H9 (cell line): ENCODE measurements around the gene SLC6A7. TPM values are rescaled to one million over a fixed set of nuclear protein-coding genes. Genes with fewer than 3 reads are reported as not detected.

ENCODE experiments used
- DNase-seq: peaks from one replicate; pipeline ENCODE4 v3.0.0-alpha.2; 2017
- H2AFZ ChIP-seq: one replicate; pipeline ENCODE4 v1.6.1; 2013; ENCODE audit warnings: mild to moderate bottlenecking, low read length, control low read depth, moderate library complexity
- H2AK5ac ChIP-seq: 2 replicates; pipeline ENCODE4 v1.6.1; 2013; ENCODE audit warnings: low read length, control low read depth, mixed read lengths; ENCODE audit not compliant: insufficient read length
- H2BK120ac ChIP-seq: one replicate; pipeline ENCODE4 v1.6.1; 2013; ENCODE audit warnings: low read depth, mild to moderate bottlenecking, low read length, control low read depth, inconsistent platforms; ENCODE audit not compliant: poor library complexity, severe bottlenecking
- H2BK12ac ChIP-seq: 2 replicates; pipeline ENCODE4 v1.6.1; 2013; ENCODE audit warnings: low read length, control low read depth, mixed read lengths, low read depth; ENCODE audit not compliant: insufficient read length
- H2BK15ac ChIP-seq: 2 replicates; pipeline ENCODE4 v1.6.1; 2013; ENCODE audit warnings: low read depth, low read length, control low read depth
- H2BK20ac ChIP-seq: one replicate; pipeline ENCODE4 v1.6.1; 2013; ENCODE audit warnings: low read depth, mild to moderate bottlenecking, low read length, control low read depth, inconsistent platforms; ENCODE audit not compliant: poor library complexity, severe bottlenecking
- H2BK5ac ChIP-seq: 2 replicates; pipeline ENCODE4 v1.6.1; 2013; ENCODE audit warnings: low read length, control low read depth, mixed read lengths; ENCODE audit not compliant: insufficient read length
- H3K14ac ChIP-seq: 2 replicates; pipeline ENCODE4 v1.6.1; 2013; ENCODE audit warnings: low read length, control low read depth; ENCODE audit not compliant: insufficient read depth
- H3K18ac ChIP-seq: 2 replicates; pipeline ENCODE4 v1.6.1; 2013; ENCODE audit warnings: low read depth, mild to moderate bottlenecking, mixed read lengths, low read length, control low read depth; ENCODE audit not compliant: insufficient read length
- H3K23ac ChIP-seq: 2 replicates; pipeline ENCODE4 v1.6.1; 2013; ENCODE audit warnings: low read length, control low read depth, mixed read lengths, low read depth; ENCODE audit not compliant: insufficient read length
- H3K23me2 ChIP-seq: 2 replicates; pipeline ENCODE4 v1.6.1; 2013; ENCODE audit warnings: low read depth, mild to moderate bottlenecking, mixed read lengths, low read length, control low read depth; ENCODE audit not compliant: insufficient read length, poor library complexity, severe bottlenecking
- H3K27ac ChIP-seq: 2 replicates; pipeline ENCODE4 v1.5.1; 2013; ENCODE audit warnings: low read length, control low read depth, mixed read lengths, low read depth; ENCODE audit not compliant: insufficient read length
- H3K27me3 ChIP-seq: 2 replicates; pipeline ENCODE4 v1.6.1; 2013; ENCODE audit warnings: low read length, control low read depth, inconsistent platforms; ENCODE audit not compliant: insufficient read depth
- H3K4ac ChIP-seq: 2 replicates; pipeline ENCODE4 v1.6.1; 2013; ENCODE audit warnings: low read depth, mild to moderate bottlenecking, control low read depth, inconsistent platforms, low read length, moderate library complexity
- H3K4me1 ChIP-seq: 2 replicates; pipeline ENCODE4 v1.6.1; 2013; ENCODE audit warnings: low read length, control low read depth, inconsistent platforms; ENCODE audit not compliant: insufficient read depth
- H3K4me2 ChIP-seq: 2 replicates; pipeline ENCODE4 v1.6.1; 2013; ENCODE audit warnings: low read length, control low read depth, mixed read lengths; ENCODE audit not compliant: insufficient read length, insufficient read depth
- H3K56ac ChIP-seq: 2 replicates; pipeline ENCODE4 v1.6.1; 2013; ENCODE audit warnings: low read depth, mild to moderate bottlenecking, mixed read lengths, low read length, control low read depth; ENCODE audit not compliant: insufficient read length
- H3K79me1 ChIP-seq: 2 replicates; pipeline ENCODE4 v1.6.1; 2013; ENCODE audit warnings: low read depth, mild to moderate bottlenecking, moderate library complexity, low read length, control low read depth, inconsistent platforms; ENCODE audit not compliant: insufficient read depth, poor library complexity, severe bottlenecking
- H3K79me2 ChIP-seq: 2 replicates; pipeline ENCODE4 v1.6.1; 2013; ENCODE audit warnings: low read length, control low read depth, inconsistent platforms; ENCODE audit not compliant: insufficient read depth
- H3K9ac ChIP-seq: 2 replicates; pipeline ENCODE4 v1.6.1; 2013; ENCODE audit warnings: low read length, control low read depth, mixed read lengths; ENCODE audit not compliant: insufficient read length; ENCODE audit errors: extremely low read depth
- H3K9me3 ChIP-seq: one replicate; pipeline ENCODE4 v1.6.1; 2013; ENCODE audit warnings: low read depth, low read length, inconsistent platforms; ENCODE audit not compliant: control insufficient read depth
- H3T11ph ChIP-seq: one replicate; pipeline ENCODE4 v1.6.1; 2013; ENCODE audit warnings: mild to moderate bottlenecking, low read length, control low read depth, inconsistent platforms
- H4K20me1 ChIP-seq: one replicate; pipeline ENCODE4 v1.6.1; 2013; ENCODE audit not compliant: control insufficient read depth, insufficient read length, insufficient read depth
- H4K5ac ChIP-seq: 2 replicates; pipeline ENCODE4 v1.6.1; 2013; ENCODE audit warnings: low read depth, mild to moderate bottlenecking, mixed read lengths, low read length, control low read depth; ENCODE audit not compliant: insufficient read length
- H4K8ac ChIP-seq: replicated peaks from 2 replicates; pipeline ENCODE4 v1.6.1; 2013; ENCODE audit warnings: low read length, control low read depth, mixed read lengths, low read depth; ENCODE audit not compliant: insufficient read length
- H4K91ac ChIP-seq: 2 replicates; pipeline ENCODE4 v1.6.1; 2013; ENCODE audit warnings: low read depth, mild to moderate bottlenecking, moderate library complexity, mixed read lengths, low read length, control low read depth; ENCODE audit not compliant: insufficient read length
- H3K27ac Mint-ChIP-seq, 3 experiments: 2 replicates in 2 of 3; 3 replicates in 1 of 3; pipeline ENCODE4 v1.8.0; 2020 to 2021; ENCODE audit warnings: mixed read lengths in 3 of 3, mild to moderate bottlenecking in 1 of 3, moderate library complexity in 1 of 3
- H3K27me3 Mint-ChIP-seq: 2 replicates; pipeline ENCODE4 v1.8.0; 2021; ENCODE audit warnings: low read depth, mild to moderate bottlenecking, moderate library complexity, mixed read lengths
- H3K36me3 Mint-ChIP-seq, 3 experiments: 2 replicates in 2 of 3; 3 replicates in 1 of 3; pipeline ENCODE4 v1.8.0; 2020 to 2021; ENCODE audit warnings: low read depth in 3 of 3, mixed read lengths in 3 of 3; ENCODE audit not compliant: insufficient read depth in 1 of 3
- H3K4me1 Mint-ChIP-seq, 2 experiments: 2 replicates each; pipeline ENCODE4 v1.8.0; 2020; ENCODE audit warnings: mixed read lengths in 2 of 2
- H3K4me3 Mint-ChIP-seq, 2 experiments: 2 replicates in 1 of 2; 3 replicates in 1 of 2; pipeline ENCODE4 v1.8.0; 2020 to 2021; ENCODE audit warnings: mild to moderate bottlenecking in 2 of 2, mixed read lengths in 2 of 2, moderate library complexity in 1 of 2
- H3K9me3 Mint-ChIP-seq, 2 experiments: 2 replicates in 1 of 2; 3 replicates in 1 of 2; pipeline ENCODE4 v1.8.0; 2020; ENCODE audit warnings: mild to moderate bottlenecking in 2 of 2, mixed read lengths in 2 of 2, moderate library complexity in 1 of 2
- WGBS: extraction: QIAGEN DNeasy Blood & Tissue Kit; methylation state at CpG from one replicate; pipeline ENCODE4 v1.1.7; 2013; ENCODE audit warnings: missing lambda C conversion rate, low lambda C conversion rate, mixed read lengths; ENCODE audit not compliant: insufficient read length; ENCODE audit errors: extremely low coverage; 5-methylcytosine and 5-hydroxymethylcytosine counted together
- total RNA-seq: library from RNA; stranded (reverse); gene quantifications from 2 replicates; pipeline ENCODE4 v1.2.1, GENCODE V29; 2021
- TF ChIP-seq, protein P1 (sequence below): fragments of 200-600 bp; sonication (generic); conservative IDR thresholded peaks from 3 replicates; pipeline ENCODE4 v1.8.0; 2021; ENCODE audit warnings: antibody characterized with exemption, mild to moderate bottlenecking

Gene SLC6A7
- total RNA-seq, 1 experiment from 2014 or later = not detected

- H3K18ac ChIP-seq = no peak overlapping the region
- H2BK120ac ChIP-seq = no peak overlapping the region
- no peaks in the 10 kb centered on the region for H3K79me1 ChIP-seq
- H2BK12ac ChIP-seq = no peak overlapping the region
- H3T11ph ChIP-seq = no peak overlapping the region
- no peak overlapping the region for H4K5ac ChIP-seq
- no peak overlapping the region for H3K56ac ChIP-seq
- H2BK20ac ChIP-seq = no peak overlapping the region
- no peak overlapping the region for H3K27ac Mint-ChIP-seq
- peaks cover 21 to 26% of the 10 kb centered on the region in 2 experiments for H3K4me1 Mint-ChIP-seq
- no peaks in the 10 kb centered on the region for H3K23me2 ChIP-seq
- no peak overlapping the region for H4K8ac ChIP-seq
- no peak overlapping the region for H3K4me2 ChIP-seq
- H4K20me1 ChIP-seq = no peaks in the 10 kb centered on the region
- H2BK15ac ChIP-seq = no peak overlapping the region
- no peak overlapping the region for H3K4me3 Mint-ChIP-seq
- H3K23ac ChIP-seq = no peak overlapping the region
- no peaks in the 10 kb centered on the region for H3K9me3 Mint-ChIP-seq
- H2AFZ ChIP-seq = no peak overlapping the region
- H3K27me3 Mint-ChIP-seq = peaks cover 6% of the 10 kb centered on the region; the same call in 1 of the 2 replicates
- WGBS = no CpG with 5 or more reads among the region's 7 CpGs
- no peak overlapping the region for H3K9ac ChIP-seq
- H3K27ac ChIP-seq = no peak overlapping the region
- peaks cover 5% of the 10 kb centered on the region; the same call in 1 of the 2 replicates for H3K4me1 ChIP-seq
- TF ChIP-seq, protein P1, sequence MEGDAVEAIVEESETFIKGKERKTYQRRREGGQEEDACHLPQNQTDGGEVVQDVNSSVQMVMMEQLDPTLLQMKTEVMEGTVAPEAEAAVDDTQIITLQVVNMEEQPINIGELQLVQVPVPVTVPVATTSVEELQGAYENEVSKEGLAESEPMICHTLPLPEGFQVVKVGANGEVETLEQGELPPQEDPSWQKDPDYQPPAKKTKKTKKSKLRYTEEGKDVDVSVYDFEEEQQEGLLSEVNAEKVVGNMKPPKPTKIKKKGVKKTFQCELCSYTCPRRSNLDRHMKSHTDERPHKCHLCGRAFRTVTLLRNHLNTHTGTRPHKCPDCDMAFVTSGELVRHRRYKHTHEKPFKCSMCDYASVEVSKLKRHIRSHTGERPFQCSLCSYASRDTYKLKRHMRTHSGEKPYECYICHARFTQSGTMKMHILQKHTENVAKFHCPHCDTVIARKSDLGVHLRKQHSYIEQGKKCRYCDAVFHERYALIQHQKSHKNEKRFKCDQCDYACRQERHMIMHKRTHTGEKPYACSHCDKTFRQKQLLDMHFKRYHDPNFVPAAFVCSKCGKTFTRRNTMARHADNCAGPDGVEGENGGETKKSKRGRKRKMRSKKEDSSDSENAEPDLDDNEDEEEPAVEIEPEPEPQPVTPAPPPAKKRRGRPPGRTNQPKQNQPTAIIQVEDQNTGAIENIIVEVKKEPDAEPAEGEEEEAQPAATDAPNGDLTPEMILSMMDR = no peak
- H3K79me2 ChIP-seq = no peaks in the 10 kb centered on the region
- no peaks in the 10 kb centered on the region for H3K36me3 Mint-ChIP-seq
- H4K91ac ChIP-seq = no peak overlapping the region
- no peak overlapping the region for H3K4ac ChIP-seq
- no peak overlapping the region for H2BK5ac ChIP-seq
- H3K14ac ChIP-seq = no peak overlapping the region
- H3K27me3 ChIP-seq = no peaks in the 10 kb centered on the region
- no peak for DNase-seq
- no peaks in the 10 kb centered on the region for H3K9me3 ChIP-seq
- H2AK5ac ChIP-seq = no peak overlapping the region
Observed at GRCh38 chr5:150147670-150148069, 42.2 kb upstream of the SLC6A7 start.
